Activated T-cell treated with anti-CD3 and anti-CD28 coated beads for 1 hour (primary cell): ENCODE data around the gene RSU1.
"Not testable (repeated sequence)": the region's sequence is repeated elsewhere in the genome, so short reads cannot be mapped to it uniquely, and the experiment has no call there.

Experiments
- DNase-seq: peaks from one replicate; pipeline ENCODE4 v3.0.0-alpha.2; 2020; ENCODE audit warnings: low read depth

The RSU1 gene

GRCh38 chr10:16780338-16780880, 36.8 kb downstream of the RSU1 start:
- DNase-seq, result no peak

- peak; percentile 13 for DNase-seq
Measured at GRCh38 chr10:16779384-16779915, 37.8 kb downstream of the RSU1 start.

- DNase-seq, result no peak
Measured at GRCh38 chr10:16777473-16778370, 39.5 kb downstream of the RSU1 start.

- no peak for DNase-seq
Measured at GRCh38 chr10:16776896-16777295, 40.3 kb downstream of the RSU1 start.

- DNase-seq, result no peak
Measured at GRCh38 chr10:16773334-16773733, 43.9 kb downstream of the RSU1 start.

- DNase-seq, result no peak
Measured at GRCh38 chr10:16770670-16771069, 46.6 kb downstream of the RSU1 start.

GRCh38 chr10:16770141-16770540, 47.1 kb downstream of the RSU1 start:
- no peak for DNase-seq

GRCh38 chr10:16769331-16769730, 47.9 kb downstream of the RSU1 start:
- DNase-seq, result no peak

GRCh38 chr10:16768702-16769101, 48.5 kb downstream of the RSU1 start:
- no peak for DNase-seq

- no peak for DNase-seq
Measured at GRCh38 chr10:16765509-16766375, 51.5 kb downstream of the RSU1 start.

GRCh38 chr10:16761300-16761699, 55.9 kb downstream of the RSU1 start:
- no peak for DNase-seq

- no peak for DNase-seq
Measured at GRCh38 chr10:16756561-16757221, 60.5 kb downstream of the RSU1 start.

GRCh38 chr10:16754765-16755164, 62.5 kb downstream of the RSU1 start:
- no peak for DNase-seq

GRCh38 chr10:16752849-16753248, 64.4 kb downstream of the RSU1 start:
- DNase-seq, result not testable (repeated sequence)

- DNase-seq, result no peak
Measured at GRCh38 chr10:16752099-16752498, 65.1 kb downstream of the RSU1 start.

- no peak for DNase-seq
Measured at GRCh38 chr10:16751244-16751643, 66.0 kb downstream of the RSU1 start.

GRCh38 chr10:16750461-16750860, 66.8 kb downstream of the RSU1 start:
- DNase-seq, result no peak

GRCh38 chr10:16748749-16749148, 68.5 kb downstream of the RSU1 start:
- DNase-seq, result no peak

- no peak for DNase-seq
Measured at GRCh38 chr10:16746856-16747255, 70.4 kb downstream of the RSU1 start.

GRCh38 chr10:16745061-16745460, 72.2 kb downstream of the RSU1 start:
- DNase-seq, result no peak

GRCh38 chr10:16742165-16742960, 74.9 kb downstream of the RSU1 start:
- no peak for DNase-seq
